Common myeloid progenitor, CD34-positive (primary cell): Measurements from ENCODE around the gene CD82.
A peak's percentile ranks its signal among the peaks of the same experiment; 100 is the strongest.

Experiments
- CTCF ChIA-PET: fragments of 350-600 bp; sonication (Branson Sonifier 250); formaldehyde crosslinking; loops from one replicate; lab custom pipeline; 2021; ENCODE audit warnings: antibody characterized with exemption; lab: Charles Lee
- POLR2A ChIA-PET: fragments of 350-600 bp; sonication (Branson Sonifier 250); formaldehyde crosslinking; loops from one replicate; lab custom pipeline; 2021; ENCODE audit warnings: antibody characterized with exemption; lab: Charles Lee
- DNase-seq, 3 donors: peaks; one replicate each; pipeline versions ENCODE4 v3.0.0 to v3.0.0-alpha.2; 2013
- H3K27ac ChIP-seq, 2 experiments: 1 replicate in 1 of 2; 2 replicates in 1 of 2; pipeline ENCODE4 v1.7.0; 2013; ENCODE audit warnings: inconsistent platforms in 2 of 2, low read length in 2 of 2, mild to moderate bottlenecking in 2 of 2, low read depth in 1 of 2, moderate library complexity in 1 of 2; ENCODE audit not compliant: severe bottlenecking in 2 of 2, insufficient read depth in 1 of 2, poor library complexity in 1 of 2
- H3K27me3 ChIP-seq, 5 experiments: replicated peaks in 2 of 5; 1 replicate in 3 of 5; 2 replicates in 2 of 5; pipeline versions ENCODE4 v1.6.1 to v1.7.0; 2013; ENCODE audit warnings: low read length in 4 of 5, mild to moderate bottlenecking in 2 of 5, moderate library complexity in 2 of 5, inconsistent platforms in 1 of 5; ENCODE audit not compliant: insufficient read depth in 5 of 5, control insufficient read depth in 4 of 5
- H3K36me3 ChIP-seq, 4 experiments: 1 replicate in 2 of 4; 2 replicates in 2 of 4; pipeline versions ENCODE4 v1.6.1 to v1.7.0; 2013; ENCODE audit warnings: low read length in 3 of 4, control low read depth in 1 of 4, mild to moderate bottlenecking in 1 of 4; ENCODE audit not compliant: control insufficient read depth in 4 of 4, insufficient read depth in 4 of 4
- H3K4me1 ChIP-seq, 4 experiments: 1 replicate in 3 of 4; 2 replicates in 1 of 4; pipeline versions ENCODE4 v1.6.1 to v1.7.1; 2013; ENCODE audit warnings: low read length in 3 of 4, mild to moderate bottlenecking in 3 of 4, control low read depth in 1 of 4, inconsistent platforms in 1 of 4, moderate library complexity in 1 of 4; ENCODE audit not compliant: control insufficient read depth in 4 of 4, insufficient read depth in 4 of 4; ENCODE audit errors: control extremely low read depth in 1 of 4
- H3K4me3 ChIP-seq, 7 experiments: 1 replicate in 4 of 7; 2 replicates in 3 of 7; pipeline versions ENCODE4 v1.5.1 to v1.7.0; 2013; ENCODE audit warnings: mild to moderate bottlenecking in 7 of 7, low read length in 6 of 7, moderate library complexity in 6 of 7, inconsistent platforms in 2 of 7, low read depth in 2 of 7, control low read depth in 1 of 7; ENCODE audit not compliant: insufficient read depth in 4 of 7, control insufficient read depth in 1 of 7; ENCODE audit errors: extremely low read depth in 1 of 7
- H3K9me3 ChIP-seq, 5 experiments: 1 replicate in 4 of 5; 2 replicates in 1 of 5; pipeline versions ENCODE4 v1.6.1 to v1.7.1; 2013; ENCODE audit warnings: low read length in 4 of 5, mild to moderate bottlenecking in 2 of 5, inconsistent platforms in 1 of 5, low read depth in 1 of 5, moderate library complexity in 1 of 5; ENCODE audit not compliant: control insufficient read depth in 4 of 5, insufficient read depth in 2 of 5; ENCODE audit errors: control extremely low read depth in 1 of 5
- WGBS: methylation state at CpG from one replicate; pipeline ENCODE4 v1.1.5; 2013; ENCODE audit not compliant: insufficient coverage; 5-methylcytosine and 5-hydroxymethylcytosine counted together

The CD82 gene

DNA sequence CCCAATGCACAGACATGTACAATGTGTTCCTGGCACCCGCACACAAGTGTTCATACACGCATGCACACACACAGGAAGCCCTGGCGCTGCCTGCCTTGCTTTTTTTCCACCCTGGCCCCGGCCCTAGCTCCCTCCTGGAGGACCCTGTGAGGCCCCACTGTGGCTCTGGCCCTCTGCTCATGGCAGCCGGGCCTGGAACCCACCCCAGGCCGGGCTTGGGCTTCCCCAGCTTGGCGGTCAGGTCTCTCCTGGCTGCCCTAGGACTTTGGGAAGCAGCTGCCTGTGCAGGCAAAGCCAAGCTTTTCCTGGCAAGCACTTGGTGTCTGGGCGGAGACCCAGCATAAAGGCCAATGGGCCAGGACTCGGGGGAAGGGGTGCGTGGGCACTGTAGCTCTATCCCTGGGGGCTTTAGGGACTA lies 30.5 kb downstream of the CD82 start:
- Histone ChIP-seq H3K9me3 (no peaks in the 10 kb centered on the region), H3K27ac (no peak overlapping the region), H3K4me1 (peaks cover 0 to 47% (median 23%) of the 10 kb centered on the region in 4 experiments), H3K36me3 (peaks cover 5 to 86% (median 53%) of the 10 kb centered on the region in 4 experiments), H3K27me3 (no peaks in the 10 kb centered on the region), H3K4me3 (peak overlapping the region in 1 of 7 experiments; percentile 28)
- 87% methylated on average over 10 of the region's 10 CpGs for WGBS
- ChIA-PET POLR2A (interaction anchor here (0.6 to 1.4 kb wide), 5 partner anchors 11 to 146 kb away, joined by 3 to 5 read pairs (median 3); no protein-coding TSS in a partner anchor), CTCF (interaction anchor here (0.8 to 2.5 kb wide), 8 partner anchors 9 to 180 kb away, joined by 3 to 7 read pairs (median 4); no protein-coding TSS in a partner anchor)
- no peak for DNase-seq

GRCh38 chr11:44596525-44597276 lies 31.2 kb downstream of the CD82 start:
- Histone ChIP-seq H3K4me1 (peaks cover 0 to 52% (median 24%) of the 10 kb centered on the region in 4 experiments), H3K36me3 (peaks cover 2 to 86% (median 53%) of the 10 kb centered on the region in 4 experiments), H3K27ac (no peak overlapping the region), H3K27me3 (no peaks in the 10 kb centered on the region), H3K9me3 (no peaks in the 10 kb centered on the region), H3K4me3 (peak overlapping the region in 1 of 7 experiments; percentile 33)
- ChIA-PET CTCF (interaction anchor here (0.5 to 2.5 kb wide), 11 partner anchors 11 to 179 kb away, joined by 3 to 7 read pairs (median 4); no protein-coding TSS in a partner anchor), POLR2A (interaction anchor here (1.1 to 1.4 kb wide), 4 partner anchors 11 to 28 kb away, joined by 3 to 5 read pairs (median 4); no protein-coding TSS in a partner anchor)
- DNase-seq: peak in 2 of 3 donors; percentile 79 to 81
- 35% methylated on average over 10 of the region's 13 CpGs for WGBS

- H3K36me3 ChIP-seq: peaks cover 2 to 88% (median 56%) of the 10 kb centered on the region in 4 experiments
- no peaks in the 10 kb centered on the region for H3K9me3 ChIP-seq
- DNase-seq: no peak
- CTCF ChIA-PET: interaction anchor here (1.0 to 2.5 kb wide), 7 partner anchors 10 to 33 kb away, joined by 3 to 7 read pairs (median 4); no protein-coding TSS in a partner anchor
- 65% methylated on average over 2 of the region's 5 CpGs for WGBS
- H3K4me3 ChIP-seq: no peak overlapping the region
- H3K27me3 ChIP-seq: no peaks in the 10 kb centered on the region
- no peak overlapping the region for H3K27ac ChIP-seq
- POLR2A ChIA-PET: no interaction called here
- H3K4me1 ChIP-seq: peaks cover 0 to 52% (median 24%) of the 10 kb centered on the region in 4 experiments
Measured at GRCh38 chr11:44597358-44598012, 32.0 kb downstream of the CD82 start.

DNA sequence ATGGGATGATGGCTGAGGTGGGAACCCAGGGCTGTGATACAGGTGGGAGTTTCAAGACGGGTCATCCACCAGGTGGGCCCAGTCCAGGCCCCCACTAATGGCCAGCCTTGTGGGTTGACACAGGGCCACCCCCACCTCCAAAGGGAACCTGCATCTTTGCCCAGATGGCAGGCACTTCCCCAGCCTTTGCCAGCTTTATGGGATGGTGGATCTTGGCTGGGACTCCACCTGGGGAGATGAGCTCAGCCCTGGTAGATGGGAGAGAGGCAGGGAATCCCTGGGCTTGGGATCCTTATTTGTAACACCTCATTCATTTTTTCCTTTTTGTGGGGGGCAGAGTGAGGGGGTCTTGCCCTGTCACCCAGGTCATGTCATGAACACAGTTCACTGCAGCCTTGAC lies 33.4 kb downstream of the CD82 start:
- H3K4me1 ChIP-seq: peaks cover 0 to 52% (median 24%) of the 10 kb centered on the region in 4 experiments
- POLR2A ChIA-PET: interaction anchor here (0.6 kb wide), 1 partner anchor 15 kb away, joined by 4 read pairs; no protein-coding TSS in a partner anchor
- no peaks in the 10 kb centered on the region for H3K27me3 ChIP-seq
- no peaks in the 10 kb centered on the region for H3K9me3 ChIP-seq
- no CpG with 5 or more reads among the region's 1 CpG for whole genome bisulfite sequencing
- H3K27ac ChIP-seq: no peak overlapping the region
- H3K36me3 ChIP-seq: peaks cover 2 to 89% (median 56%) of the 10 kb centered on the region in 4 experiments
- H3K4me3 ChIP-seq: no peak overlapping the region
- CTCF ChIA-PET: interaction anchor here (1.0 to 1.8 kb wide), 10 partner anchors 11 to 42 kb away, joined by 3 to 7 read pairs (median 5); no protein-coding TSS in a partner anchor
- DNase-seq: no peak

- CTCF ChIA-PET: interaction anchor here (1.6 to 3.9 kb wide), 2 partner anchors 43 kb away, joined by 7 to 12 read pairs; no protein-coding TSS in a partner anchor
- Histone ChIP-seq H3K9me3 (no peaks in the 10 kb centered on the region), H3K27ac (no peak overlapping the region), H3K4me1 (peaks cover 0 to 44% (median 24%) of the 10 kb centered on the region in 4 experiments), H3K27me3 (no peaks in the 10 kb centered on the region), H3K4me3 (no peak overlapping the region), H3K36me3 (peaks cover 5 to 89% (median 60%) of the 10 kb centered on the region in 4 experiments)
- 100% methylated on average over 2 of the region's 7 CpGs for WGBS
- no peak for DNase-seq
- POLR2A ChIA-PET: no interaction called here
Measured at GRCh38 chr11:44600261-44600660, 34.8 kb downstream of the CD82 start.

DNA sequence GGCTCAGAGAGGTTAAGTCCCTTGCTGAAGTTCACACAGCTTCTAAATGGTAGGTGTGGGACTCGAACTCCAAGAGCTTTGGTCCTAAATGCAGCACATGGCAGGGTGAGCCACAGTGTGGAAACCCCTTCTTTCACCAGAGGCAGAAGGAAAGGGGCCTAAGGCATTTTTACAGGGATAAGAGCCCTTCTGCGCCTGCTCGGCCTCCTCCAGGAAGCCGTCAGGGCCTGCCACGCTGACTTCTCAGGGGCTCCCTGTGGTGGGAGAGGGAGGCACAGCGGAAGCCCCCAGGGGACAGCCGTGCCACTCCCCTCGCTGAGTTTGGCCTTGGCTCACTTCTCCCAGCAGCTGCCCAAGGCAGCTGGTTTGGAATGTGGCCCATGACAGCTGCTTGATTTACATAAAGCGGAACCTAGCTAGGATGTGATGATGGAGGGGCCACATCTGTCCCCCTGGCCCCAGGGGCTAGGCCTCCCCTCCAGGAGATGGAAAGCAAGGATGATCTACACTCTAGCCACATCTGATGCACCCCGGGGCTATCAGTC lies 35.4 kb downstream of the CD82 start:
- H3K9me3 ChIP-seq: no peaks in the 10 kb centered on the region
- ChIA-PET CTCF (interaction anchor here (2.1 to 3.9 kb wide), 2 partner anchors 11 to 44 kb away, joined by 8 to 12 read pairs; no protein-coding TSS in a partner anchor), POLR2A (no interaction called here)
- peaks cover 0 to 38% (median 22%) of the 10 kb centered on the region in 4 experiments for H3K4me1 ChIP-seq
- H3K36me3 ChIP-seq: peaks cover 8 to 92% (median 66%) of the 10 kb centered on the region in 4 experiments
- WGBS: 63% methylated on average over 7 of the region's 10 CpGs
- no peak overlapping the region for H3K4me3 ChIP-seq
- H3K27ac ChIP-seq: peak overlapping the region in 1 of 2 experiments; percentile 45
- DNase-seq: peak in 2 of 3 donors; percentile 70 to 72
- H3K27me3 ChIP-seq: no peaks in the 10 kb centered on the region
